H1 (cell line): ENCODE data around the gene COL20A1. TPM values are rescaled to one million over a fixed set of nuclear protein-coding genes. Genes with fewer than 3 reads are reported as not detected.

Experiments
- CTCF ChIA-PET: fragments of 300-600 bp; sonication (Branson Sonifier 250); formaldehyde crosslinking; loops from one replicate; lab custom pipeline; 2021; ENCODE audit not compliant: partially characterized antibody; lab: Charles Lee
- POLR2A ChIA-PET: fragments of 300-600 bp; sonication (Branson Sonifier 250); formaldehyde crosslinking; loops from one replicate; lab custom pipeline; 2021; ENCODE audit warnings: inconsistent platforms; ENCODE audit not compliant: partially characterized antibody; lab: Charles Lee
- DNase-seq, 2 experiments: peaks; one replicate each; pipeline versions ENCODE4 v3.0.0 to v3.0.0-alpha.2; 2010 to 2022; ENCODE audit warnings: low spot score in 2 of 2, low read depth in 1 of 2, mixed read lengths in 1 of 2
- FAIRE-seq: peaks from 2 replicates; lab custom pipeline; 2011; peaks lifted over from hg19 to GRCh38; lab: Jason Lieb, UNC
- H2AFZ ChIP-seq: 2 replicates; pipeline ENCODE4 v1.8.1; 2012; ENCODE audit warnings: low read length, inconsistent platforms
- H2AK5ac ChIP-seq: 2 replicates; pipeline ENCODE4 v1.6.1; 2013; ENCODE audit warnings: low read depth, low read length
- H2BK120ac ChIP-seq: replicated peaks from 2 replicates; pipeline ENCODE3; 2013; ENCODE audit warnings: low read depth, low read length, inconsistent platforms
- H2BK12ac ChIP-seq: 2 replicates; pipeline ENCODE4 v1.6.1; 2013; ENCODE audit warnings: low read depth, low read length
- H2BK15ac ChIP-seq: 2 replicates; pipeline ENCODE4 v1.6.1; 2013; ENCODE audit warnings: low read length
- H2BK20ac ChIP-seq: 2 replicates; pipeline ENCODE4 v1.6.1; 2013; ENCODE audit warnings: low read length
- H2BK5ac ChIP-seq: 2 replicates; pipeline ENCODE4 v1.6.1; 2013; ENCODE audit warnings: low read depth, low read length
- H3K14ac ChIP-seq: 2 replicates; pipeline ENCODE4 v1.6.1; 2013; ENCODE audit warnings: inconsistent platforms; ENCODE audit not compliant: insufficient read length
- H3K18ac ChIP-seq: 2 replicates; pipeline ENCODE4 v1.6.1; 2013; ENCODE audit warnings: low read length; ENCODE audit errors: extremely low read depth
- H3K23ac ChIP-seq: 2 replicates; pipeline ENCODE4 v1.6.1; 2013; ENCODE audit warnings: inconsistent platforms; ENCODE audit not compliant: insufficient read length
- H3K23me2 ChIP-seq: 2 replicates; pipeline ENCODE4 v1.6.1; 2013; ENCODE audit warnings: low read depth, low read length
- H3K27ac ChIP-seq: 2 replicates; pipeline ENCODE4 v1.6.1; 2011; ENCODE audit warnings: low read depth, low read length, inconsistent platforms
- H3K27me3 ChIP-seq, 4 experiments: replicated peaks in 1 of 4; 1 replicate in 1 of 4; 2 replicates in 3 of 4; pipeline versions ENCODE4 v1.6.1 to v1.8.1; 2011 to 2013; ENCODE audit warnings: low read length in 3 of 4, mild to moderate bottlenecking in 3 of 4, inconsistent platforms in 2 of 4, mixed read lengths in 2 of 4, moderate library complexity in 1 of 4; ENCODE audit not compliant: control insufficient read depth in 3 of 4, insufficient read depth in 3 of 4; ENCODE audit errors: extremely low read depth in 1 of 4
- H3K36me3 ChIP-seq, 4 experiments: 2 replicates each; pipeline versions ENCODE4 v1.6.1 to v1.8.1; 2011 to 2013; ENCODE audit warnings: mild to moderate bottlenecking in 4 of 4, low read length in 3 of 4, moderate library complexity in 2 of 4, control low read depth in 1 of 4, inconsistent platforms in 1 of 4; ENCODE audit not compliant: insufficient read depth in 4 of 4, control insufficient read depth in 2 of 4
- H3K4ac ChIP-seq: replicated peaks from 2 replicates; pipeline ENCODE3; 2013; ENCODE audit warnings: low read length, low read depth, mixed read lengths, inconsistent platforms; ENCODE audit not compliant: insufficient read length
- H3K4me1 ChIP-seq, 4 experiments: replicated peaks in 1 of 4; 1 replicate in 1 of 4; 2 replicates in 3 of 4; pipeline versions ENCODE4 v1.6.1 to v1.8.1; 2011 to 2013; ENCODE audit warnings: low read length in 3 of 4, inconsistent platforms in 2 of 4, mixed read lengths in 1 of 4; ENCODE audit not compliant: insufficient read depth in 4 of 4, control insufficient read depth in 3 of 4
- H3K4me2 ChIP-seq, 2 experiments: 2 replicates each; pipeline versions ENCODE4 v1.6.1 to v1.8.1; 2011 to 2013; ENCODE audit warnings: low read depth in 2 of 2, low read length in 2 of 2, control low read depth in 1 of 2, inconsistent platforms in 1 of 2, mild to moderate bottlenecking in 1 of 2; ENCODE audit not compliant: insufficient read depth in 1 of 2
- H3K4me3 ChIP-seq, 4 experiments: fragments of 200-600, 300-600 bp in 1 of 4; sonication (generic), shearing (Covaris generic), sonication (Bioruptor Twin) in 1 of 4; 2 replicates each; pipeline versions ENCODE4 v1.5.1 to v1.8.1; 2011 to 2016; ENCODE audit warnings: low read length in 4 of 4, low read depth in 3 of 4, control low read depth in 2 of 4, inconsistent platforms in 2 of 4, mild to moderate bottlenecking in 2 of 4, mixed read lengths in 1 of 4, moderate library complexity in 1 of 4; ENCODE audit not compliant: insufficient read depth in 2 of 4; ENCODE audit errors: extremely low read depth in 1 of 4
- H3K56ac ChIP-seq: replicated peaks from 2 replicates; pipeline ENCODE3; 2013; ENCODE audit warnings: low read depth, mild to moderate bottlenecking, mixed read lengths, low read length, inconsistent platforms; ENCODE audit not compliant: insufficient read length
- H3K79me1 ChIP-seq: 2 replicates; pipeline ENCODE4 v1.6.1; 2013; ENCODE audit warnings: low read depth, low read length, control low read depth
- H3K79me2 ChIP-seq, 2 experiments: 2 replicates each; pipeline versions ENCODE4 v1.6.1 to v1.8.1; 2012 to 2013; ENCODE audit warnings: low read length in 2 of 2, mild to moderate bottlenecking in 2 of 2, inconsistent platforms in 1 of 2; ENCODE audit not compliant: insufficient read depth in 2 of 2, control insufficient read depth in 1 of 2
- H3K9ac ChIP-seq, 4 experiments: replicated peaks in 1 of 4; 1 replicate in 1 of 4; 2 replicates in 3 of 4; pipeline versions ENCODE4 v1.6.1 to v1.8.1; 2011 to 2013; ENCODE audit warnings: low read depth in 3 of 4, low read length in 3 of 4, control low read depth in 2 of 4, mild to moderate bottlenecking in 2 of 4, moderate library complexity in 2 of 4, inconsistent platforms in 1 of 4; ENCODE audit errors: extremely low read depth in 1 of 4
- H3K9me3 ChIP-seq, 2 experiments: 2 replicates each; pipeline versions ENCODE4 v1.6.1 to v1.8.1; 2012 to 2013; ENCODE audit warnings: mild to moderate bottlenecking in 2 of 2, moderate library complexity in 2 of 2, control low read depth in 1 of 2, inconsistent platforms in 1 of 2, low read depth in 1 of 2, low read length in 1 of 2, mixed read lengths in 1 of 2; ENCODE audit not compliant: insufficient read depth in 2 of 2
- H4K20me1 ChIP-seq, 2 experiments: replicated peaks in 1 of 2; 2 replicates each; pipeline versions ENCODE3 to v1.8.1; 2011 to 2013; ENCODE audit warnings: inconsistent platforms in 2 of 2, low read length in 2 of 2, mild to moderate bottlenecking in 1 of 2; ENCODE audit not compliant: insufficient read depth in 2 of 2, control insufficient read depth in 1 of 2
- H4K5ac ChIP-seq: 2 replicates; pipeline ENCODE4 v1.6.1; 2013; ENCODE audit warnings: low read length, low read depth, mixed read lengths, inconsistent platforms; ENCODE audit not compliant: insufficient read length
- H4K8ac ChIP-seq: 2 replicates; pipeline ENCODE4 v1.8.0; 2013; ENCODE audit warnings: mild to moderate bottlenecking, moderate library complexity, low read length, inconsistent platforms; ENCODE audit not compliant: insufficient read depth; ENCODE audit errors: extremely low read depth
- H4K91ac ChIP-seq: replicated peaks from 2 replicates; pipeline ENCODE3; 2013; ENCODE audit warnings: low read length, mixed read lengths, inconsistent platforms; ENCODE audit not compliant: insufficient read length
- BRCA1 ChIP-seq: IDR thresholded peaks from 2 replicates; pipeline ENCODE4 v1.6.1; 2012; ENCODE audit warnings: low read depth, low read length, improper control_type of control experiment
- CBX8 ChIP-seq: fragments of 300-800, 300-1000 bp; sonication (generic); IDR thresholded peaks from 2 replicates; pipeline ENCODE4 v1.7.1; 2016; ENCODE audit warnings: low read depth, low read length, borderline replicate concordance
- JUND ChIP-seq: IDR thresholded peaks from 2 replicates; pipeline ENCODE4 v1.6.1; 2011; ENCODE audit warnings: mild to moderate bottlenecking, improper control_type of control experiment, low read length
- RNF2 ChIP-seq: fragments of 200-900, 300-1000 bp; sonication (generic); IDR thresholded peaks from 2 replicates; pipeline ENCODE4 v1.7.1; 2016; ENCODE audit warnings: borderline replicate concordance, low read depth, mild to moderate bottlenecking, antibody characterized with exemption, low read length; ENCODE audit not compliant: poor library complexity, severe bottlenecking; ENCODE audit errors: missing control alignments
- TBP ChIP-seq: IDR thresholded peaks from 2 replicates; pipeline ENCODE4 v1.6.1; 2011; ENCODE audit warnings: low read depth, low read length, improper control_type of control experiment
- WGBS, 2 experiments: shearing (Covaris generic) in 1 of 2; methylation state at CpG; one replicate each; pipeline versions ENCODE4 v1.1.6 to v1.1.7; 2013 to 2015; ENCODE audit warnings: low lambda C conversion rate in 2 of 2, mixed read lengths in 2 of 2, inconsistent platforms in 1 of 2, low coverage in 1 of 2, missing lambda C conversion rate in 1 of 2; ENCODE audit not compliant: insufficient replicate concordance in 2 of 2, insufficient coverage in 1 of 2, insufficient read length in 1 of 2; ENCODE audit errors: extremely low coverage in 1 of 2, missing lambda C conversion rate in 1 of 2; 5-methylcytosine and 5-hydroxymethylcytosine counted together
- polyA plus RNA-seq, 7 experiments: library from polyadenylated mRNA; depleted of rRNA in 3 of 7; stranded (reverse) in 5 of 7; unstranded in 2 of 7; fragments of >200 nt in 5 of 7; fragments of 200-250 nt in 2 of 7; gene quantifications; 1 replicate in 5 of 7; 2 replicates in 1 of 7; 4 replicates in 1 of 7; pipeline versions ENCODE4 v1.2.1 to v1.2.3, GENCODE V29; 2011 to 2013; ENCODE audit warnings: missing spikeins in 2 of 7, mixed read lengths in 2 of 7
- total RNA-seq: library from RNA; stranded (reverse); fragmentation: NEBNext Ultra II Directional; extraction: Animal tissue kit (Norgen Biotek cat#: 25700); gene quantifications from 2 replicates; pipeline ENCODE4 v1.2.1, GENCODE V29; 2021
- TF ChIP-seq, protein P1 (sequence below): IDR thresholded peaks from 2 replicates; pipeline ENCODE4 v1.6.1; 2012; ENCODE audit warnings: inconsistent platforms

Gene COL20A1
- total and polyA plus RNA-seq, 2 of the 8 experiments (the other 6 are each of a cell fraction or from before 2014, with no cell fraction given): 0.19 to 0.21 TPM

DNA sequence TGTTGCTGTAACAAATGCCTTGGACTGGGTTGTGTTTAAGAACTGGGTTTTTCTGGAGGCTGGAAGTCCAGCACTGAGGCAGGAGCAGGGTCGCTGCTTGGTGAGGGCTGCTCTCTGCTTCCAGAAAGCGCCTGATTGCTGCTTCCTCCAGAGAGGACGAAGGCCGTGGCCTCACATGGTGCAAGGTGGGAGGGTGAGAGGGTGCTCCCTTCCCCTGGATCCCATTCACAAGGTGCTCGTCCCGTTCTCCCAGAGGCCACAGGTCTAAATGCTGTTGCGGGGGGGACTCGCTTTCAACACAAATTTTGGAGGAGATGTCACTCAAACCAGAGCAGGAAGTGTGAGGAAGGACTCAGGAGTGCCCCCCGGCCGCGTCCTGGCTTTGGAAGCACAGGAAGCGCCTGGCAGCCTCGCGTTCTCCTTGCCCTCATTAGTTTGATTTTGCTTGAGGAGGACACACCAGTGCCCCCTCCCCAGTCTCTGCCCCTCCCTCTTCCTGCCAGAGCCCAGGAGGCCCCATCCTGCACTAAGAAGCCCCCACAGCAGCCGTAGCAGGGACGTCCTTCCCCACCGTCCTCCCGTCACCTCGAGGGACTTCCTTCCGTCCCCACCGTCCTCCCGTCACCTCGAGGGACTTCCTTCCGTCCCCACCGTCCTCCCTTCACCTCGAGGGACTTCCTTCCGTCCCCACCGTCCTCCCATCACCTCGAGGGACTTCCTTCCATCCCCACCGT, 31.0 kb upstream of the COL20A1 start:
- Histone ChIP-seq H2BK15ac (no peak overlapping the region), H2BK12ac (peak overlapping the region; percentile 95), H3K18ac (no peak overlapping the region; the same call in 1 of the 2 replicates), H2AFZ (no peak overlapping the region), H2BK5ac (no peak overlapping the region), H3K4ac (no peak overlapping the region), H4K91ac (peak overlapping the region; percentile 72), H3K4me3 (no peak overlapping the region), H2AK5ac (no peak overlapping the region), H3K27me3 (peaks cover 0 to under 1% (median 0%) of the 10 kb centered on the region in 4 experiments; a peak in 2 of 7 replicates), H2BK20ac (no peak overlapping the region), H3K79me1 (no peaks in the 10 kb centered on the region), H4K20me1 (peaks cover 0 to 1% of the 10 kb centered on the region in 2 experiments), H4K5ac (no peak overlapping the region), H3K79me2 (no peaks in the 10 kb centered on the region), H3K27ac (no peak overlapping the region), H3K36me3 (no peaks in the 10 kb centered on the region), H3K4me2 (no peak overlapping the region), H3K23me2 (no peaks in the 10 kb centered on the region), H3K14ac (no peak overlapping the region), H4K8ac (peak overlapping the region; percentile 39; the same call in 1 of the 2 replicates), H3K56ac (no peak overlapping the region), H3K4me1 (no peaks in the 10 kb centered on the region; a peak in 1 of 7 replicates), H3K23ac (no peak overlapping the region), H3K9ac (no peak overlapping the region), H3K9me3 (no peaks in the 10 kb centered on the region), H2BK120ac (no peak overlapping the region)
- FAIRE-seq: no peak
- ChIA-PET POLR2A (interaction anchor here (1.2 kb wide), 1 partner anchor 9 kb away, joined by 3 read pairs; no protein-coding TSS in a partner anchor), CTCF (no interaction called here)
- no peak for DNase-seq
- 86% methylated on average over 28 of the region's 30 CpGs; no CpG with 5 or more reads in 1 of the 2 experiments for WGBS, 2 experiments
- no peak for TF ChIP-seq JUND
- no peak for TF ChIP-seq TBP
- TF ChIP-seq RNF2: no peak
- TF ChIP-seq BRCA1: no peak
- TF ChIP-seq, protein P1, sequence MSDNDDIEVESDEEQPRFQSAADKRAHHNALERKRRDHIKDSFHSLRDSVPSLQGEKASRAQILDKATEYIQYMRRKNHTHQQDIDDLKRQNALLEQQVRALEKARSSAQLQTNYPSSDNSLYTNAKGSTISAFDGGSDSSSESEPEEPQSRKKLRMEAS: no peak
- no peak for TF ChIP-seq CBX8
